ENCODE data around the gene CDH6.
"Not testable (repeated sequence)": the region's sequence is repeated elsewhere in the genome, so short reads cannot be mapped to it uniquely, and the experiment has no call there.

The CDH6 gene

GRCh38 chr5:31334061-31334860, 140.8 kb downstream of the CDH6 start:
- Histone ChIP-seq H3K4me2 (no peak overlapping the region), H3K4me1 (no peaks in the 10 kb centered on the region), H4K20me1 (no peaks in the 10 kb centered on the region), H3K27me3 (no peaks in the 10 kb centered on the region), H3K36me3 (no peaks in the 10 kb centered on the region), H3K9ac (no peak overlapping the region), H3K27ac (no peak overlapping the region), H3K4me3 (no peak overlapping the region), H3K9me3 (no peaks in the 10 kb centered on the region)
- TF ChIP-seq Cebpa-rat (IDR thresholded peaks at IDR 0.05): no peak

GRCh38 chr5:31335456-31335855, 142.0 kb downstream of the CDH6 start:
- H3K36me3 ChIP-seq: no peaks in the 10 kb centered on the region
- H4K20me1 ChIP-seq: no peaks in the 10 kb centered on the region
- no peaks in the 10 kb centered on the region for H3K9me3 ChIP-seq
- no peak for TF ChIP-seq Cebpa-rat (IDR thresholded peaks at IDR 0.05)
- H3K4me2 ChIP-seq: no peak overlapping the region
- no peak overlapping the region for H3K4me3 ChIP-seq
- no peaks in the 10 kb centered on the region for H3K4me1 ChIP-seq
- no peak overlapping the region for H3K27ac ChIP-seq
- H3K9ac ChIP-seq: no peak overlapping the region
- no peaks in the 10 kb centered on the region for H3K27me3 ChIP-seq

DNA sequence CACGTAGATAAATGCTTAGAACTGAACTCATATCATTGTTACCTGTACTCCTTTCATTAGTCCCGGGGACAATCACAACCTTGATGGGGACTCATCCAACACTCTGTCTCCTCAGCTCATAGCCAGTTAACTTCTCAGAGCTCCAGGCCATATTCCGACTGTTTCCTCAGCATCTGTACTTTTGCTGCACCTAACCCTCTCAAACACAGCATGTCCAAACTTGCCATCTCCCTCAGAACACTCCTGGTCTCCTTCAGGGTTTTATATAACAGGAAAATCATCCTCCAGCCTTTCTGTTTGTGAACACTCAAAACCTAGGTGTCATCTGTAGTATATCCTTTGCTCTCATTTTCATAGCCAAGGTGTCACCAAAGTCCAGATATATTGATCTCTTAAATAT, 150.5 kb downstream of the CDH6 start:
- H3K27ac ChIP-seq: no peak overlapping the region
- H3K27me3 ChIP-seq: no peaks in the 10 kb centered on the region
- no peak overlapping the region for H3K4me2 ChIP-seq
- no peaks in the 10 kb centered on the region for H4K20me1 ChIP-seq
- H3K36me3 ChIP-seq: no peaks in the 10 kb centered on the region
- no peak overlapping the region for H3K4me3 ChIP-seq
- no peak overlapping the region for H3K9ac ChIP-seq
- no peaks in the 10 kb centered on the region for H3K4me1 ChIP-seq
- TF ChIP-seq Cebpa-rat (IDR thresholded peaks at IDR 0.05): no peak
- H3K9me3 ChIP-seq: no peaks in the 10 kb centered on the region

GRCh38 chr5:31346896-31347551, 153.5 kb downstream of the CDH6 start:
- no peaks in the 10 kb centered on the region for H3K27me3 ChIP-seq
- no peak for TF ChIP-seq Cebpa-rat (IDR thresholded peaks at IDR 0.05)

GRCh38 chr5:31347552-31347905, 154.0 kb downstream of the CDH6 start:
- Histone ChIP-seq H3K9me3 (no peaks in the 10 kb centered on the region), H3K4me2 (no peak overlapping the region), H3K27ac (no peak overlapping the region), H4K20me1 (no peaks in the 10 kb centered on the region), H3K27me3 (no peaks in the 10 kb centered on the region), H3K9ac (no peak overlapping the region), H3K36me3 (no peaks in the 10 kb centered on the region), H3K4me1 (no peaks in the 10 kb centered on the region), H3K4me3 (no peak overlapping the region)
- TF ChIP-seq Cebpa-rat (IDR thresholded peaks at IDR 0.05): no peak

More at GRCh38 chr5:31346896-31347551, 153.5 kb downstream of the CDH6 start:
- Histone ChIP-seq H3K4me1 (no peaks in the 10 kb centered on the region), H3K9ac (no peak overlapping the region), H3K4me3 (no peak overlapping the region), H3K4me2 (no peak overlapping the region), H3K36me3 (no peaks in the 10 kb centered on the region), H3K9me3 (no peaks in the 10 kb centered on the region), H4K20me1 (no peaks in the 10 kb centered on the region), H3K27ac (no peak overlapping the region)

- no peak overlapping the region for H3K4me3 ChIP-seq
- H3K36me3 ChIP-seq: no peaks in the 10 kb centered on the region
- no peak overlapping the region for H3K27ac ChIP-seq
- H4K20me1 ChIP-seq: no peaks in the 10 kb centered on the region
- TF ChIP-seq Cebpa-rat (IDR thresholded peaks at IDR 0.05): no peak
- H3K27me3 ChIP-seq: no peaks in the 10 kb centered on the region
- H3K4me2 ChIP-seq: no peak overlapping the region
- no peaks in the 10 kb centered on the region for H3K4me1 ChIP-seq
- no peak overlapping the region for H3K9ac ChIP-seq
- no peaks in the 10 kb centered on the region for H3K9me3 ChIP-seq
These were observed 156.9 kb downstream of the CDH6 start for GRCh38 chr5:31350395-31350794.

DNA sequence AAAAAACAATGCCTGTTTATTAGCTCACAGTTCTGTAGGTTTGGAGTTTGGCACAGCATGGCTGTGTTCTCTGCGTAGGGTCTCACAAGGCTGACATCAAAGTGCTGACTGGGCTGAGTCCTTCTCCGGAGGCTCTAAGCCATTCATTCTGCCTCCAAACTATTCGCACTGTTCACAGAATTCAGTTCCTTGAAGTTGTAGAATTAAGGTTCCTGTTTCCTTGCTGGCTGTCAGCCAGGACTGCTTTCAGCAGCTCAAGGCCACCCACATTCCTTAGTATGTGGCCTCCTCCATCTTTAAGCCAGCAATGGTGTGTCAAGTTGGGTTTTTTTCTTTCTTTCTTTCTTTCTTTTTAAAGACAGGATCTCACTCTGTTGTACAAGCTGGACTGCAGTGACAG, 161.9 kb downstream of the CDH6 start:
- H3K4me3 ChIP-seq: no peak overlapping the region
- no peak overlapping the region for H3K4me2 ChIP-seq
- no peak overlapping the region for H3K9ac ChIP-seq
- no peaks in the 10 kb centered on the region for H3K4me1 ChIP-seq
- H3K27ac ChIP-seq: no peak overlapping the region
- no peaks in the 10 kb centered on the region for H3K9me3 ChIP-seq
- no peaks in the 10 kb centered on the region for H3K36me3 ChIP-seq
- no peaks in the 10 kb centered on the region for H3K27me3 ChIP-seq
- no peak for TF ChIP-seq Cebpa-rat (IDR thresholded peaks at IDR 0.05)
- H4K20me1 ChIP-seq: no peaks in the 10 kb centered on the region

DNA sequence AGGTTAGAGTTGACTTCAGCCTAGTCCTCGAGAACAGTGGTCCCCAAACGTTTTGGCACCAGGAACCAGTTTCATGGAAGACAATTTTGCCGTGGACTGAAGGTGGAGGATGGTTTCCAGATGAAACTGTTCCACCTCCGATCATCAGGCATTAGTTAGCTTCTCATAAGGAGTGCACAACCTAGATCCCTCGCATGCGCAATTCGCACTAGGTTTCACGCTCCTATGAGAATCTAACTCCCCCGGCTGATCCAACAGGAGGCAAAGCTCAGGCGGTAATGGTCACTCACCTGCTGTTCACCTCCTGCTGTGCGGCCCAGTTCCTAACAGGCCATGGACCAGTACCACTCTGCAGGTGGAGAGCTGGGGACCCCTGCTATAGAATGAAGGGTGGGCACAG, 163.6 kb downstream of the CDH6 start:
- H3K36me3 ChIP-seq: no peaks in the 10 kb centered on the region
- TF ChIP-seq Cebpa-rat (IDR thresholded peaks at IDR 0.05): no peak
- H3K4me3 ChIP-seq: no peak overlapping the region
- H3K9ac ChIP-seq: no peak overlapping the region
- H3K27ac ChIP-seq: no peak overlapping the region
- no peaks in the 10 kb centered on the region for H3K9me3 ChIP-seq
- no peaks in the 10 kb centered on the region for H3K27me3 ChIP-seq
- no peaks in the 10 kb centered on the region for H4K20me1 ChIP-seq
- H3K4me2 ChIP-seq: no peak overlapping the region
- H3K4me1 ChIP-seq: no peaks in the 10 kb centered on the region

- no peaks in the 10 kb centered on the region for H3K36me3 ChIP-seq
- no peaks in the 10 kb centered on the region for H3K27me3 ChIP-seq
- H3K4me2 ChIP-seq: no peak overlapping the region
- H4K20me1 ChIP-seq: no peaks in the 10 kb centered on the region
- H3K4me1 ChIP-seq: no peaks in the 10 kb centered on the region
- no peak overlapping the region for H3K9ac ChIP-seq
- no peak overlapping the region for H3K27ac ChIP-seq
- peaks cover 5% of the 10 kb centered on the region; the same call in 1 of the 2 replicates for H3K9me3 ChIP-seq
- H3K4me3 ChIP-seq: no peak overlapping the region
- no peak for TF ChIP-seq Cebpa-rat (IDR thresholded peaks at IDR 0.05)
These were observed 166.4 kb downstream of the CDH6 start for GRCh38 chr5:31359839-31360238.

- TF ChIP-seq Cebpa-rat (IDR thresholded peaks at IDR 0.05): no peak
- Histone ChIP-seq H3K4me2 (no peak overlapping the region), H3K9ac (no peak overlapping the region), H3K4me3 (no peak overlapping the region), H3K27ac (no peak overlapping the region), H3K4me1 (no peaks in the 10 kb centered on the region), H4K20me1 (no peaks in the 10 kb centered on the region), H3K36me3 (no peaks in the 10 kb centered on the region), H3K27me3 (no peaks in the 10 kb centered on the region), H3K9me3 (peaks cover 5% of the 10 kb centered on the region; the same call in 1 of the 2 replicates)
These were observed 167.7 kb downstream of the CDH6 start for GRCh38 chr5:31361234-31361633.

GRCh38 chr5:31361704-31362528, 168.4 kb downstream of the CDH6 start:
- H3K4me1 ChIP-seq, H4K20me1 ChIP-seq, H3K4me3 ChIP-seq, H3K36me3 ChIP-seq, H3K27me3 ChIP-seq, H3K27ac ChIP-seq, H3K9me3 ChIP-seq, H3K4me2 ChIP-seq, H3K9ac ChIP-seq: not testable (repeated sequence)

Measured in BLaER1 (cell line).